Nephron (organoid): ENCODE data around the gene HES2.
"Not testable (repeated sequence)": the region's sequence is repeated elsewhere in the genome, so short reads cannot be mapped to it uniquely, and the experiment has no call there.

ENCODE experiments used
- H3K27ac Mint-ChIP-seq, 3 experiments: 2 replicates each; pipeline ENCODE4 v1.8.0; 2020; ENCODE audit warnings: mixed read lengths in 3 of 3, mild to moderate bottlenecking in 2 of 3, moderate library complexity in 1 of 3
- H3K27me3 Mint-ChIP-seq: 2 replicates; pipeline ENCODE4 v1.8.0; 2021; ENCODE audit warnings: low read depth, mild to moderate bottlenecking, moderate library complexity, mixed read lengths
- H3K36me3 Mint-ChIP-seq: 2 replicates; pipeline ENCODE4 v1.8.0; 2020; ENCODE audit warnings: low read depth, mixed read lengths
- H3K4me1 Mint-ChIP-seq: 2 replicates; pipeline ENCODE4 v1.8.0; 2020; ENCODE audit warnings: mixed read lengths
- H3K4me3 Mint-ChIP-seq, 3 experiments: 2 replicates each; pipeline ENCODE4 v1.8.0; 2020; ENCODE audit warnings: mild to moderate bottlenecking in 3 of 3, mixed read lengths in 3 of 3, moderate library complexity in 2 of 3
- H3K9me3 Mint-ChIP-seq: 2 replicates; pipeline ENCODE4 v1.8.0; 2020; ENCODE audit warnings: mixed read lengths
- TF ChIP-seq, protein P1 (sequence below), 3 experiments: fragments of 200-600 bp; sonication (generic); IDR thresholded peaks; one replicate each; pipeline ENCODE4 v1.5.0; 2021; ENCODE audit warnings: antibody characterized with exemption in 3 of 3; ENCODE audit not compliant: unreplicated experiment in 3 of 3

Gene HES2

GRCh38 chr1:6461538-6462411, 42.1 kb upstream of the HES2 start:
- H3K4me3 Mint-ChIP-seq, result no peak overlapping the region
- H3K4me1 Mint-ChIP-seq, result peaks cover 5% of the 10 kb centered on the region
- peaks cover 14% of the 10 kb centered on the region for H3K36me3 Mint-ChIP-seq
- TF ChIP-seq, protein P1, sequence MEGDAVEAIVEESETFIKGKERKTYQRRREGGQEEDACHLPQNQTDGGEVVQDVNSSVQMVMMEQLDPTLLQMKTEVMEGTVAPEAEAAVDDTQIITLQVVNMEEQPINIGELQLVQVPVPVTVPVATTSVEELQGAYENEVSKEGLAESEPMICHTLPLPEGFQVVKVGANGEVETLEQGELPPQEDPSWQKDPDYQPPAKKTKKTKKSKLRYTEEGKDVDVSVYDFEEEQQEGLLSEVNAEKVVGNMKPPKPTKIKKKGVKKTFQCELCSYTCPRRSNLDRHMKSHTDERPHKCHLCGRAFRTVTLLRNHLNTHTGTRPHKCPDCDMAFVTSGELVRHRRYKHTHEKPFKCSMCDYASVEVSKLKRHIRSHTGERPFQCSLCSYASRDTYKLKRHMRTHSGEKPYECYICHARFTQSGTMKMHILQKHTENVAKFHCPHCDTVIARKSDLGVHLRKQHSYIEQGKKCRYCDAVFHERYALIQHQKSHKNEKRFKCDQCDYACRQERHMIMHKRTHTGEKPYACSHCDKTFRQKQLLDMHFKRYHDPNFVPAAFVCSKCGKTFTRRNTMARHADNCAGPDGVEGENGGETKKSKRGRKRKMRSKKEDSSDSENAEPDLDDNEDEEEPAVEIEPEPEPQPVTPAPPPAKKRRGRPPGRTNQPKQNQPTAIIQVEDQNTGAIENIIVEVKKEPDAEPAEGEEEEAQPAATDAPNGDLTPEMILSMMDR (IDR thresholded peaks at IDR 0.05; ENCODE audit: unreplicated experiment in 3 of 3), result no peak
- no peak overlapping the region for H3K27ac Mint-ChIP-seq
- H3K9me3 Mint-ChIP-seq, result no peaks in the 10 kb centered on the region
- H3K27me3 Mint-ChIP-seq, result peaks cover 9% of the 10 kb centered on the region

GRCh38 chr1:6461051-6461530, 41.4 kb upstream of the HES2 start:
- Mint-ChIP-seq H3K4me3 (no peak overlapping the region), H3K27ac (no peak overlapping the region), H3K9me3 (no peaks in the 10 kb centered on the region), H3K36me3 (peaks cover 14% of the 10 kb centered on the region), H3K4me1 (peaks cover 5% of the 10 kb centered on the region), H3K27me3 (peaks cover 8% of the 10 kb centered on the region)
- TF ChIP-seq, protein P1 (IDR thresholded peaks at IDR 0.05; ENCODE audit: unreplicated experiment in 3 of 3), result no peak

GRCh38 chr1:6460301-6461050, 40.8 kb upstream of the HES2 start:
- Mint-ChIP-seq H3K27ac (no peak overlapping the region), H3K27me3 (peaks cover 8% of the 10 kb centered on the region), H3K36me3 (peaks cover 14% of the 10 kb centered on the region), H3K4me1 (peaks cover 5% of the 10 kb centered on the region), H3K4me3 (peak overlapping the region in 1 of 3 experiments; percentile 19), H3K9me3 (no peaks in the 10 kb centered on the region)
- TF ChIP-seq, protein P1 (IDR thresholded peaks at IDR 0.05; ENCODE audit: unreplicated experiment in 3 of 3), result no peak

DNA sequence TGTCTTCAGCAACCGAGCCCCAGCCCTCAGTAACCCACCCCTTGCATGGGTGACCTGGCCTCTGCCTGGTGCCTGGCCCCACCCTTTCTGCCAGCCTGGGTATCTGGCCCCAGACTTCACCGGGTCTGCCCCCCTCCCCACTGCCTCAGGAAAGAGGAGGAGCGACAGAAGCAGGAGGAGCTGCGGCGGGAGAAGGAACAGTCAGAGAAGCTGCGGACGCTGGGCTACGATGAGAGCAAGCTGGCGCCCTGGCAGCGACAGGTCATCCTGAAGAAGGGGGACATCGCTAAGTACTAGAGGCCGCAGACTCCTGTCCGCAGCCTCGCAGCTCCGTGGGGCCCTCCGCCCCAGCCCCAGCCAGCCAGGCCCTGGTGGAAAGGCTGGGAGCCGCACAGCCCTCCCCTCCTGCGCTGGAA, 40.1 kb upstream of the HES2 start:
- Mint-ChIP-seq H3K27me3 (peaks cover 8% of the 10 kb centered on the region), H3K27ac (peak overlapping the region in 1 of 3 experiments; percentile 42), H3K36me3 (peaks cover 14% of the 10 kb centered on the region), H3K9me3 (no peaks in the 10 kb centered on the region), H3K4me3 (no peak overlapping the region), H3K4me1 (peaks cover 5% of the 10 kb centered on the region)
- TF ChIP-seq, protein P1 (IDR thresholded peaks at IDR 0.05; ENCODE audit: unreplicated experiment in 3 of 3), result no peak

- no peaks in the 10 kb centered on the region for H3K36me3 Mint-ChIP-seq
- H3K27me3 Mint-ChIP-seq, result peaks cover 9% of the 10 kb centered on the region
- H3K9me3 Mint-ChIP-seq, result no peaks in the 10 kb centered on the region
- no peak overlapping the region for H3K4me3 Mint-ChIP-seq
- no peak overlapping the region for H3K27ac Mint-ChIP-seq
- TF ChIP-seq, protein P1 (IDR thresholded peaks at IDR 0.05; ENCODE audit: unreplicated experiment in 3 of 3), result no peak
- H3K4me1 Mint-ChIP-seq, result peaks cover 5% of the 10 kb centered on the region
Observed at GRCh38 chr1:6456800-6457466, 37.2 kb upstream of the HES2 start.

- not testable (repeated sequence) for H3K9me3 Mint-ChIP-seq, H3K4me3 Mint-ChIP-seq, H3K27ac Mint-ChIP-seq, H3K36me3 Mint-ChIP-seq, H3K27me3 Mint-ChIP-seq, H3K4me1 Mint-ChIP-seq
Observed at GRCh38 chr1:6455752-6456520, 36.2 kb upstream of the HES2 start.
